Esophagus squamous epithelium (tissue), 5 donors: ENCODE results near the gene GPR4. TPM values are rescaled to one million over a fixed set of nuclear protein-coding genes. Genes with fewer than 3 reads are reported as not detected.

Experiments used
- DNase-seq: peaks from one replicate; lab custom pipeline; 2025; lab: John Stamatoyannopoulos, UW
- H3K27ac ChIP-seq, 4 donors: fragments of 200-600 bp; sonication (generic); one replicate each; pipeline ENCODE4 v1.5.1; 2016 to 2019; ENCODE audit warnings: mild to moderate bottlenecking in 1 of 4
- H3K27me3 ChIP-seq, 4 donors: fragments of 200-600 bp; sonication (generic); 1 replicate in 3 of 4; 2 replicates in 1 of 4; pipeline versions ENCODE4 v1.5.1 to v1.6.0; 2017 to 2021; ENCODE audit warnings: antibody characterized with exemption in 1 of 4
- H3K36me3 ChIP-seq, 3 donors: fragments of 200-600 bp; sonication (generic); one replicate each; pipeline ENCODE4 v1.5.1; 2016 to 2019
- H3K4me1 ChIP-seq, 3 donors: fragments of 200-600 bp; sonication (generic); one replicate each; pipeline ENCODE4 v1.5.1; 2017 to 2019
- H3K4me3 ChIP-seq, 4 donors: fragments of 200-600 bp; sonication (generic); 1 replicate in 3 of 4; 2 replicates in 1 of 4; pipeline ENCODE4 v1.5.1; 2016 to 2019; ENCODE audit warnings: mild to moderate bottlenecking in 2 of 4, moderate library complexity in 1 of 4
- H3K9me3 ChIP-seq, 3 donors: fragments of 200-600 bp; sonication (generic); one replicate each; pipeline ENCODE4 v1.5.1; 2016 to 2019
- POLR2A ChIP-seq, 4 donors: fragments of 450-650 bp; IDR thresholded peaks; one replicate each; pipeline ENCODE4 v1.6.1; 2017; ENCODE audit warnings: antibody characterized with exemption in 4 of 4, mild to moderate bottlenecking in 4 of 4, moderate library complexity in 3 of 4
- WGBS, 2 donors: methylation state at CpG; one replicate each; pipeline ENCODE4 v1.1.5; 2018; 5-methylcytosine and 5-hydroxymethylcytosine counted together
- intact Hi-C: fragments of 100-400 bp; cut with DNase I; formaldehyde crosslinking; loops from one replicate; pipeline ENCODE4 v1.15.0; 2022
- total RNA-seq, 4 donors: library from RNA; depleted of rRNA; stranded (reverse); fragments of >200 nt; gene quantifications; one replicate each; pipeline ENCODE4 v1.1.0, GENCODE V29; 2016
- TF ChIP-seq, protein P1 (sequence below), 6 experiments: fragments of 450-650 bp in 4 of 6; fragments of 200-600 bp in 2 of 6; sonication (generic) in 2 of 6; IDR thresholded peaks; one replicate each; pipeline ENCODE4 v1.5.1; 2016 to 2019; ENCODE audit warnings: antibody characterized with exemption in 6 of 6, mild to moderate bottlenecking in 4 of 6, moderate library complexity in 4 of 6
- donor health status: DM: yes; HTN: yes; CAD: no.

The GPR4 gene
- total RNA-seq, 4 donors from 2014 or later = 0.76 to 1.4 (median 1.2) TPM

DNA sequence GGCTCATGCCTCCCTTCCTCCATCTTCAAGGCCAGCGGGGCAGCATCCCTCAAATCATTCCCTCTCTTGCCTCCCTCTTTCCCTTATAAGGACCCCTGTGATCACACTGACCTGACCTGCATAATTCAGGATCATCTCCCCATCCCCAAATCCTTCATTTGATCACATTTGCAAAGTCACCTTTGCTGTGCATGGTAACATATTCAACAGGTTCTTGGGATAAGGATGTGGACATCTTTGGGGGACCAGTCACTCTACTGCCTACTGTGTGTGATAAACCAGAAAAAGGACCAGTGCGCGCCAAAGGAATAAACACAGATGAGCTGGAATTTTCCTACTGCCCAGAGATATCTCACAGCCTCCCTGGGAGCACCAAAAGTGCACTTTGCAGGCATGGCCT, 25.3 kb downstream of the GPR4 start:
- 33 to 42% methylated on average over 2 to 3 of the region's 3 CpGs for WGBS, 2 donors
- H3K27me3 ChIP-seq = no peaks in the 10 kb centered on the region

DNA sequence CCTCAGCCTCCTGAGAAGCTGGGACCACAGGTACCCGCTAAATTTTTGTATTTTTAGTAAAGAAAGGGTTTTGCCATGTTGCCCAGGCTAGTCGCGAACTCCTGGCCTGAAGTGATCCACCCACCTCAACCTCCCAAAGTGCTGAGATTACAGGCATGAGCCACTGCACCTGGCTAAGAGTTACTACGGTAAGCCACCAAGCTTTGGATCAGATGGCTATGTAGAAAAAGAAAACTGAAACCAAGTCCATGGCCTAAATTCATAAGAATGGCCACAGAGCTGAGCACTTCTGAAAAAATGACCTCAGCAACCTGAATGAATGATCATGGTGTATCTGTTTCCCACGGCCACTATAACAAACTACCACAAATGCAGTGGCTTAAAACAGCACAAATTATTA, 26.8 kb downstream of the GPR4 start:
- no peaks in the 10 kb centered on the region for H3K9me3 ChIP-seq
- peak overlapping the region in 1 of 4 donors; percentile 82 for H3K27ac ChIP-seq
- peaks cover 0 to 4% (median 0%) of the 10 kb centered on the region in 3 donors for H3K36me3 ChIP-seq
- H3K27me3 ChIP-seq = no peaks in the 10 kb centered on the region
- intact Hi-C loops = no loop called here
- WGBS, 2 donors = 73 to 76% methylated on average over 1 to 5 of the region's 5 CpGs
- H3K4me1 ChIP-seq = peaks cover 14 to 49% (median 27%) of the 10 kb centered on the region in 3 donors
- DNase-seq = no peak
- no peak overlapping the region for H3K4me3 ChIP-seq
- TF ChIP-seq, protein P1, sequence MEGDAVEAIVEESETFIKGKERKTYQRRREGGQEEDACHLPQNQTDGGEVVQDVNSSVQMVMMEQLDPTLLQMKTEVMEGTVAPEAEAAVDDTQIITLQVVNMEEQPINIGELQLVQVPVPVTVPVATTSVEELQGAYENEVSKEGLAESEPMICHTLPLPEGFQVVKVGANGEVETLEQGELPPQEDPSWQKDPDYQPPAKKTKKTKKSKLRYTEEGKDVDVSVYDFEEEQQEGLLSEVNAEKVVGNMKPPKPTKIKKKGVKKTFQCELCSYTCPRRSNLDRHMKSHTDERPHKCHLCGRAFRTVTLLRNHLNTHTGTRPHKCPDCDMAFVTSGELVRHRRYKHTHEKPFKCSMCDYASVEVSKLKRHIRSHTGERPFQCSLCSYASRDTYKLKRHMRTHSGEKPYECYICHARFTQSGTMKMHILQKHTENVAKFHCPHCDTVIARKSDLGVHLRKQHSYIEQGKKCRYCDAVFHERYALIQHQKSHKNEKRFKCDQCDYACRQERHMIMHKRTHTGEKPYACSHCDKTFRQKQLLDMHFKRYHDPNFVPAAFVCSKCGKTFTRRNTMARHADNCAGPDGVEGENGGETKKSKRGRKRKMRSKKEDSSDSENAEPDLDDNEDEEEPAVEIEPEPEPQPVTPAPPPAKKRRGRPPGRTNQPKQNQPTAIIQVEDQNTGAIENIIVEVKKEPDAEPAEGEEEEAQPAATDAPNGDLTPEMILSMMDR (IDR thresholded peaks at IDR 0.05) = no peak
- TF ChIP-seq POLR2A (IDR thresholded peaks at IDR 0.05) = no peak

More for the DNA sequence above, 25.3 kb downstream of the GPR4 start:
- Histone ChIP-seq H3K27ac (peak overlapping the region; percentile 62 to 86 (median 78)), H3K4me1 (peaks cover 14 to 54% (median 26%) of the 10 kb centered on the region in 3 donors), H3K4me3 (no peak overlapping the region), H3K36me3 (peaks cover 0 to 4% (median 0%) of the 10 kb centered on the region in 3 donors), H3K9me3 (no peaks in the 10 kb centered on the region)
- intact Hi-C loops = no loop called here
- DNase-seq = no peak
- TF ChIP-seq POLR2A (IDR thresholded peaks at IDR 0.05) = no peak
- TF ChIP-seq, protein P1 (IDR thresholded peaks at IDR 0.05) = no peak

DNA sequence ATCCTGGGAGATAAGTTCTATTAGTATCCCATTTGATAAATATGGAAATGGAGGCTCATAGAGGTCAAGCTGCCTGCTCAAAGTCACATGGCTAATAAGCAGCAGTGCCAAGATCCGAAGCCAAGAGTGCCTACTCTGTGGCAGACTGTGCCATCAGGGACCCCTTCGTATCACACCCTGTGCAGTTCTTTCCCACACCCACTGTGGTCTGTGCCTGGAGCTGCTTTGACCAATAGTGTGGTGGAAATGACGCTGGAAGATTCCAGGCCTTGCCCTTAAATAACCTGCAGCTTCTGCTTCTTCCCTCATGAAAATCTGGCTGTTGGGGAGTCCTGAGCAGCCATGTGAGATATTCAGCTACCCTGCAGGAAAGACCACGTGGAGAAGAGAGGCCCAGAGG, 27.5 kb downstream of the GPR4 start:
- H3K4me1 ChIP-seq = peaks cover 14 to 55% (median 33%) of the 10 kb centered on the region in 3 donors
- WGBS, 2 donors = 65 to 69% methylated on average over 3 to 4 of the region's 4 CpGs

DNA sequence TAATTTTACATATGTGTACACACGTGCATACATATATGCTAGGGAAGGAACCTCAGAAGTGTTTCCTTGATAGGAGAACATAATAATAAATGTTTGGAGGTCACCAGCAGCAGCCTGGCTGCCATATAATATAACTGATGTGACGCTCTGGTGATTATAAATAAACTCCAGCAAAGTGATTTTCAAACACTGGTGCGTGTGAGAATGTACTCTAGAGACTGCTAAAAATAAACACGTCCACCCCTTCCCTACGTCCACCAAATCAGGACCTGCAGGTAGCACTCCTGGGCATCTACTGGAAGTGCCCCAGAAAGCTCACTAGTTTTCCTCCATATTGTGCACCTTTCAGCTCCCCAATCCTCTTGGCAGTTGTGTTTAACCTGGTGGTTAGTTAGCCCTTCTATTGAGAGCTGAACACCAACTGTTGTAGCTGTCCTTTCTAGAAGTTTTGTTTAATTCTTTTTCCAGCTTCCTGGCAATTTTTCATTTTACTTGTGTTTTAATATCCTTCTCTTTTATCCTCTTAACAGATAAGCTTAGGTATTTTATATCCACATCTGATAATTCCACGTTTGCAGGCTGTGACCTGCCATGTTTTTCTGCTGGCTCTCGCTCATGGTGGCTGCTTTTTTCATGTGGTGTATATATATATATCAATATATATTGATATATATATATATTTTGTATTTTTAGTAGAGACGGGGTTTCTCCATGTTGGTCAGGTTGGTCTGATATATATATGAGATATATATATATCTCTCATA, 30.4 kb downstream of the GPR4 start:
- Histone ChIP-seq H3K4me1 (peaks cover 3 to 50% (median 29%) of the 10 kb centered on the region in 3 donors), H3K27ac (no peak overlapping the region)
- WGBS, 2 donors = 86 to 88% methylated on average over 8 of the region's 8 CpGs

More for the DNA sequence above, 27.5 kb downstream of the GPR4 start:
- DNase-seq = no peak
- H3K27me3 ChIP-seq = no peaks in the 10 kb centered on the region
- intact Hi-C loops = no loop called here
- H3K36me3 ChIP-seq = peaks cover 0 to 4% (median 0%) of the 10 kb centered on the region in 3 donors
- H3K27ac ChIP-seq = peak overlapping the region in 1 of 4 donors; percentile 3
- H3K4me3 ChIP-seq = no peak overlapping the region
- no peak for TF ChIP-seq POLR2A (IDR thresholded peaks at IDR 0.05)
- TF ChIP-seq, protein P1 (IDR thresholded peaks at IDR 0.05) = no peak
- no peaks in the 10 kb centered on the region for H3K9me3 ChIP-seq

More for the DNA sequence above, 30.4 kb downstream of the GPR4 start:
- intact Hi-C loops = no loop called here
- no peaks in the 10 kb centered on the region for H3K9me3 ChIP-seq
- no peak for DNase-seq
- no peaks in the 10 kb centered on the region for H3K27me3 ChIP-seq
- no peak for TF ChIP-seq POLR2A (IDR thresholded peaks at IDR 0.05)
- TF ChIP-seq, protein P1 (IDR thresholded peaks at IDR 0.05) = no peak
- peaks cover 0 to 4% (median 0%) of the 10 kb centered on the region in 3 donors for H3K36me3 ChIP-seq
- no peak overlapping the region for H3K4me3 ChIP-seq
